Choroid plexus epithelial cell (primary cell): ENCODE data around the gene TTC34.

Experiments used
- DNase-seq: peaks from one replicate; pipeline ENCODE4 v3.0.0-alpha.2; 2010; ENCODE audit warnings: low read depth
- H3K4me3 ChIP-seq: 2 replicates; pipeline ENCODE4 v1.5.1; 2011; ENCODE audit warnings: low read depth, mild to moderate bottlenecking, control low read depth, low read length, moderate library complexity
- CTCF ChIP-seq: conservative IDR thresholded peaks from 2 replicates; pipeline ENCODE4 v1.5.1; 2011; ENCODE audit warnings: low read depth, mild to moderate bottlenecking, control low read depth, inconsistent platforms, low read length, moderate library complexity

The TTC34 gene

GRCh38 chr1:2639607-2640521 is 161.6 kb downstream of the TTC34 start:
- H3K4me3 ChIP-seq, result no peak overlapping the region
- no peak for TF ChIP-seq CTCF
- no peak for DNase-seq

GRCh38 chr1:2639203-2639602 is 162.3 kb downstream of the TTC34 start:
- no peak overlapping the region for H3K4me3 ChIP-seq
- DNase-seq, result no peak

GRCh38 chr1:2638466-2639115 is 162.9 kb downstream of the TTC34 start:
- DNase-seq, result no peak
- no peak for TF ChIP-seq CTCF
- H3K4me3 ChIP-seq, result no peak overlapping the region

More at GRCh38 chr1:2639203-2639602, 162.3 kb downstream of the TTC34 start:
- TF ChIP-seq CTCF, result no peak

- TF ChIP-seq CTCF, result no peak
- no peak for DNase-seq
- H3K4me3 ChIP-seq, result no peak overlapping the region
Observed at GRCh38 chr1:2637442-2638145, 163.9 kb downstream of the TTC34 start.

GRCh38 chr1:2636733-2637132 is 164.8 kb downstream of the TTC34 start:
- DNase-seq, result no peak
- TF ChIP-seq CTCF, result no peak

GRCh38 chr1:2635361-2636010 is 166.0 kb downstream of the TTC34 start:
- no peak for DNase-seq
- TF ChIP-seq CTCF, result no peak
- H3K4me3 ChIP-seq, result no peak overlapping the region

More at GRCh38 chr1:2636733-2637132, 164.8 kb downstream of the TTC34 start:
- H3K4me3 ChIP-seq, result no peak overlapping the region
